Effector CD4-positive, alpha-beta T cell (primary cell): ENCODE data around the gene UCN2.
"Not testable (repeated sequence)": the region's sequence is repeated elsewhere in the genome, so short reads cannot be mapped to it uniquely, and the experiment has no call there.

Experiments
- DNase-seq: peaks from one replicate; pipeline ENCODE4 v3.0.0-alpha.2; 2020

The UCN2 gene

GRCh38 chr3:48560648-48561018 lies 2.9 kb downstream of the UCN2 start:
- DNase-seq: no peak

GRCh38 chr3:48558493-48559134 lies 5.0 kb downstream of the UCN2 start:
- DNase-seq: no peak

GRCh38 chr3:48556796-48557626 lies 6.6 kb downstream of the UCN2 start, which contains the start of gene PFKFB4:
Gene PFKFB4 (minus strand): TSS chr3:48556803. CDS start chr3:48556777, 26 bp downstream.
- peak; percentile 97 for DNase-seq

- no peak for DNase-seq
Observed at GRCh38 chr3:48555949-48556795, 7.4 kb downstream of the UCN2 start.

GRCh38 chr3:48555231-48555948 lies 8.2 kb downstream of the UCN2 start:
- no peak for DNase-seq

- DNase-seq: no peak
Observed at GRCh38 chr3:48553886-48554845, 9.4 kb downstream of the UCN2 start.

GRCh38 chr3:48553361-48553760 lies 10.2 kb downstream of the UCN2 start:
- DNase-seq: no peak

GRCh38 chr3:48552111-48552951 lies 11.2 kb downstream of the UCN2 start:
- no peak for DNase-seq

- DNase-seq: not testable (repeated sequence)
Observed at GRCh38 chr3:48551651-48552050, 11.9 kb downstream of the UCN2 start.

- DNase-seq: peak; percentile 82
Observed at GRCh38 chr3:48548729-48549705, 14.6 kb downstream of the UCN2 start.

- DNase-seq: no peak
Observed at GRCh38 chr3:48548126-48548525, 15.5 kb downstream of the UCN2 start.

GRCh38 chr3:48546203-48546829 lies 17.3 kb downstream of the UCN2 start:
- DNase-seq: no peak

- DNase-seq: no peak
Observed at GRCh38 chr3:48544141-48544540, 19.4 kb downstream of the UCN2 start.

- no peak for DNase-seq
Observed at GRCh38 chr3:48543271-48543866, 20.2 kb downstream of the UCN2 start.

GRCh38 chr3:48538451-48538850 lies 25.1 kb downstream of the UCN2 start:
- no peak for DNase-seq

- DNase-seq: no peak
Observed at GRCh38 chr3:48536785-48537184, 26.8 kb downstream of the UCN2 start.

- no peak for DNase-seq
Observed at GRCh38 chr3:48536116-48536515, 27.5 kb downstream of the UCN2 start.

GRCh38 chr3:48535578-48535977 lies 28.0 kb downstream of the UCN2 start:
- no peak for DNase-seq
